Thyroid gland (tissue), 4 donors: Measurements from ENCODE around the gene CREBRF. TPM values are rescaled to one million over a fixed set of nuclear protein-coding genes. Genes with fewer than 3 reads are reported as not detected.

ENCODE experiments used
- DNase-seq, 2 donors: peaks; one replicate each; pipeline ENCODE4 v3.0.0-alpha.2; 2019
- H3K27ac ChIP-seq, 3 donors: fragments of 200-600 bp; sonication (generic); 1 replicate in 2 of 3; 2 replicates in 1 of 3; pipeline ENCODE4 v1.5.1; 2016 to 2019; ENCODE audit warnings: mild to moderate bottlenecking in 1 of 3, moderate library complexity in 1 of 3
- H3K27me3 ChIP-seq: fragments of 200-600 bp; sonication (generic); one replicate; pipeline ENCODE4 v1.5.1; 2019
- H3K36me3 ChIP-seq, 2 donors: fragments of 200-600 bp; sonication (generic); one replicate each; pipeline ENCODE4 v1.5.1; 2016 to 2019
- H3K4me1 ChIP-seq, 2 donors: fragments of 200-600 bp; sonication (generic); one replicate each; pipeline ENCODE4 v1.5.1; 2017 to 2019
- H3K4me3 ChIP-seq, 3 donors: fragments of 200-600 bp; sonication (generic); replicated peaks in 1 of 3; 1 replicate in 2 of 3; 2 replicates in 1 of 3; pipeline ENCODE4 v1.5.1; 2016; ENCODE audit warnings: mild to moderate bottlenecking in 1 of 3
- H3K9me3 ChIP-seq: fragments of 200-600 bp; sonication (generic); one replicate; pipeline ENCODE4 v1.5.1; 2017
- POLR2A ChIP-seq, 2 donors: fragments of 450-650 bp; IDR thresholded peaks; one replicate each; pipeline ENCODE4 v1.6.1; 2017; ENCODE audit warnings: antibody characterized with exemption in 2 of 2, mild to moderate bottlenecking in 2 of 2, moderate library complexity in 1 of 2
- WGBS, 2 donors: methylation state at CpG; one replicate each; pipeline ENCODE4 v1.1.5; 2017; 5-methylcytosine and 5-hydroxymethylcytosine counted together
- intact Hi-C: fragments of 100-400 bp; cut with DNase I; formaldehyde crosslinking; loops from one replicate; pipeline ENCODE4 v1.15.1; 2023
- total RNA-seq, 4 donors: library from RNA; depleted of rRNA; stranded (reverse); fragments of >200 nt; gene quantifications; one replicate each; pipeline ENCODE4 v1.2.3, GENCODE V29; 2016
- TF ChIP-seq, protein P1 (sequence below), 6 experiments: fragments of 200-600 bp in 3 of 6; fragments of 450-650 bp in 3 of 6; sonication (generic) in 3 of 6; IDR thresholded peaks; one replicate each; pipeline ENCODE4 v1.5.1; 2016 to 2019; ENCODE audit warnings: antibody characterized with exemption in 6 of 6, mild to moderate bottlenecking in 2 of 6, inconsistent platforms in 1 of 6, moderate library complexity in 1 of 6

Gene CREBRF
- total RNA-seq, 4 donors from 2014 or later, result 47.7 to 125 (median 77.3) TPM

DNA sequence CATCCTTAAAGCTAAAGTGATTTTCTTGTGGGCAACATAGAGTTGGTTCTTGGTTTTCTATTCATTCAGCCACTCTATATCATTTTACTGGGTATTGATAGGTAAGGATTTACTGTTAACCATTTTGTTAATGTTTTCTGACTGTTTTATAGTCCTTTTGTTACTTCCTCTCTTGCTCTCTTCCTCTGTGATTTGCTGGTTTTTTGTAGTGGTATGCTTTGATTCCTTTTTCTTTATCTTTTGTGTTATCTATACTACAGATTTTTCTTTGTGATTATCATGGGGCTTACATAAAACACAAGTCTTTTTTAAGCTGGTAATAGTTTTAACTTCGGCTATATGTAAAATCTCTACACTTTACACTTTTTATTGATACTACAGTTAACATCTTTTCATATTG, 43.3 kb downstream of the CREBRF start:
- Histone ChIP-seq H3K27me3 (no peaks in the 10 kb centered on the region), H3K4me3 (no peak overlapping the region), H3K9me3 (no peaks in the 10 kb centered on the region), H3K27ac (no peak overlapping the region), H3K4me1 (peaks cover 9 to 25% of the 10 kb centered on the region in 2 donors), H3K36me3 (peaks cover 0 to 10% of the 10 kb centered on the region in 2 donors)
- TF ChIP-seq, protein P1, sequence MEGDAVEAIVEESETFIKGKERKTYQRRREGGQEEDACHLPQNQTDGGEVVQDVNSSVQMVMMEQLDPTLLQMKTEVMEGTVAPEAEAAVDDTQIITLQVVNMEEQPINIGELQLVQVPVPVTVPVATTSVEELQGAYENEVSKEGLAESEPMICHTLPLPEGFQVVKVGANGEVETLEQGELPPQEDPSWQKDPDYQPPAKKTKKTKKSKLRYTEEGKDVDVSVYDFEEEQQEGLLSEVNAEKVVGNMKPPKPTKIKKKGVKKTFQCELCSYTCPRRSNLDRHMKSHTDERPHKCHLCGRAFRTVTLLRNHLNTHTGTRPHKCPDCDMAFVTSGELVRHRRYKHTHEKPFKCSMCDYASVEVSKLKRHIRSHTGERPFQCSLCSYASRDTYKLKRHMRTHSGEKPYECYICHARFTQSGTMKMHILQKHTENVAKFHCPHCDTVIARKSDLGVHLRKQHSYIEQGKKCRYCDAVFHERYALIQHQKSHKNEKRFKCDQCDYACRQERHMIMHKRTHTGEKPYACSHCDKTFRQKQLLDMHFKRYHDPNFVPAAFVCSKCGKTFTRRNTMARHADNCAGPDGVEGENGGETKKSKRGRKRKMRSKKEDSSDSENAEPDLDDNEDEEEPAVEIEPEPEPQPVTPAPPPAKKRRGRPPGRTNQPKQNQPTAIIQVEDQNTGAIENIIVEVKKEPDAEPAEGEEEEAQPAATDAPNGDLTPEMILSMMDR (IDR thresholded peaks at IDR 0.05), result no peak
- no peak for TF ChIP-seq POLR2A (IDR thresholded peaks at IDR 0.05)
- DNase-seq, result no peak
- intact Hi-C loops, result no loop called here
- 93 to 95% methylated on average over 1 of the region's 1 CpG for WGBS, 2 donors

DNA sequence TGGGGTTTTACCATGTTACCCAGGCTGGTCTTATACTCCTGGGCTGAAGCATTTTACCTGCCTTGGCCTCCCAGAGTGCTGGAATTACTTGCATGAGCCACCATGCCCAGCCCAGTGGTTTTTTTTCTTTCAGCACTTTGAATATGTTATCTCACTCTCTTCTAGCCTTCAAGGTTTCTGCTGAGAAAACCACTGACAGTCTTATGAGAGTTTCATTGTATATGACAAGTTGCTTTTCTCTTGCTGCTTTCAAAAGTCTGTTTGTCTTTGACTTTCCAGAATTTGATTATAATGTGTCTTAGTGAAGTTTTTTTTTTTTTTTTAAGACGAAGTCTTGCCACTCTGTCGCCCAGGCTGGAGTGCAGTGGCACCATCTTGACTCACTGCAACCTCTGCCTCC, 45.1 kb downstream of the CREBRF start:
- TF ChIP-seq POLR2A (IDR thresholded peaks at IDR 0.05), result no peak
- TF ChIP-seq, protein P1 (IDR thresholded peaks at IDR 0.05), result no peak
- Histone ChIP-seq H3K27me3 (no peaks in the 10 kb centered on the region), H3K4me1 (peaks cover 5 to 20% of the 10 kb centered on the region in 2 donors), H3K9me3 (no peaks in the 10 kb centered on the region), H3K4me3 (no peak overlapping the region), H3K36me3 (peaks cover 0 to 10% of the 10 kb centered on the region in 2 donors), H3K27ac (no peak overlapping the region)
- intact Hi-C loops, result no loop called here
- WGBS, 2 donors, result 96 to 97% methylated on average over 2 of the region's 2 CpGs
- no peak for DNase-seq

DNA sequence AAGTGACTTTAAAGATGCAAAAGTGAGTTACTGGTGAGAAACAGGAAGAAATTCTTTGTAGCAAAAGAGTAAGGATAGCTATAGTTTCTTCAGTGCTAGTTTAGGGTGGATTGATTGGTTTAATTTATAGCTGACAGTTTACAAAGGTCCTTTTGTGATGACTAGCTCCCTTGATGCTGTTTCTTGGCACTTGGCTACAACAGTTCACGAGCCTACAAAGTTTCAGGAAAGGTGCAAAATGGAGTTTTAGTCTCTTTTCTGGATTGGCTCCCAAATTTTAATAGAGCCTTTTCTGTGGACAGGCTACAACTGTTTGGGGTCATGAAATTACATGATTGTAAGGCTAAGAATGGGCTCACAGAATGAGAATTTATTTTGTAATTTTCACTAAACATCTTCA, 47.3 kb downstream of the CREBRF start:
- no peak for DNase-seq
- TF ChIP-seq, protein P1 (IDR thresholded peaks at IDR 0.05), result no peak
- no peak for TF ChIP-seq POLR2A (IDR thresholded peaks at IDR 0.05)
- WGBS, 2 donors, result 66 to 96% methylated on average over 1 of the region's 1 CpG
- Histone ChIP-seq H3K27me3 (no peaks in the 10 kb centered on the region), H3K4me3 (no peak overlapping the region), H3K4me1 (peaks cover 5 to 11% of the 10 kb centered on the region in 2 donors), H3K36me3 (peaks cover 0 to 10% of the 10 kb centered on the region in 2 donors), H3K27ac (no peak overlapping the region), H3K9me3 (no peaks in the 10 kb centered on the region)
- intact Hi-C loops, result no loop called here

DNA sequence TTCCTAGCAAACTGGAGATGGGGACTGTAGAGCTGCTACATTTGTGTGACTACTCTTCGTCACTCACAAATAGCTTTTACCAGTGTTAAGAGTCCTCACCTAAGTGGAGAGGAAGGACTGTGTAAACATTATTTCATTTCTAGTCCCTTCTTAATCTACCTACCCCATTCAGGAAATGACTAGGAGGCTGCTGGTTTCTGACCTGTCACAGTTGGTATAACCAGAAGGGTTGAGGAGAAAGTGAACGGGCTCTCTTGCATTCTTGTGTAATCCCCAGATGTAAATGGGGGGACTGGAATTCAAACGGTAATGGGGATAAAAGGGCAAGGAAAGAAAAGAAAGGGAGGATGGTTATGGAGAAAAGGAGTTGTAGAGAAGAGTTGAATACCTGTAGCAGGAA, 52.8 kb downstream of the CREBRF start:
- peak; percentile 4 to 17 for DNase-seq
- H3K36me3 ChIP-seq, result peaks cover 13 to 30% of the 10 kb centered on the region in 2 donors
- TF ChIP-seq, protein P1 (IDR thresholded peaks at IDR 0.05), result no peak
- TF ChIP-seq POLR2A (IDR thresholded peaks at IDR 0.05), result peak in 1 of 2 donors; percentile 13
- no peaks in the 10 kb centered on the region for H3K27me3 ChIP-seq
- intact Hi-C loops, result no loop called here
- 18 to 30% methylated on average over 3 of the region's 3 CpGs for WGBS, 2 donors
- no peak overlapping the region for H3K4me3 ChIP-seq
- no peaks in the 10 kb centered on the region for H3K9me3 ChIP-seq
- peak overlapping the region in 2 of 3 donors; percentile 4 to 72 for H3K27ac ChIP-seq
- peaks cover 10% of the 10 kb centered on the region in 2 donors for H3K4me1 ChIP-seq

DNA sequence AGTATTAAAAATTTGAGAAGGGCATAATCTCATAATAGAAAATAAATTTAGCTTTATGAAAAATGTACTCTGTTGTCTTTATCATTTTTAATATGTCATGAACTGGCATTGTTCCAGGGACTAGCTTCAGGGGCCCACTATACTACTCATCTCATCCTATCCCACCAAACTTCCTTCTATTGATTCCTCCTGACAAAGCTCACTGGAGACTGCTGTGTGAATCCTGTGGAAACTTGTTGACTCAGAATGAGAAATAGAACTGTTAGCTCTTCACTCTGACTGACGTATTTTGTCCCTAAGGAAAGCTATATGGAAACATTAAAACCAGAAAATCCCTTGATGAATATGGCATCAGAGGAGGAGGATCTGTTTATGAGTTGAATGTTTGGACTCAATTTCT, 58.4 kb downstream of the CREBRF start:
- Histone ChIP-seq H3K36me3 (peaks cover 13 to 24% of the 10 kb centered on the region in 2 donors), H3K4me3 (no peak overlapping the region), H3K4me1 (no peaks in the 10 kb centered on the region), H3K27me3 (no peaks in the 10 kb centered on the region), H3K27ac (no peak overlapping the region), H3K9me3 (no peaks in the 10 kb centered on the region)
- intact Hi-C loops, result no loop called here
- 91 to 97% methylated on average over 1 of the region's 1 CpG for WGBS, 2 donors
- DNase-seq, result no peak
- TF ChIP-seq POLR2A (IDR thresholded peaks at IDR 0.05), result no peak
- TF ChIP-seq, protein P1 (IDR thresholded peaks at IDR 0.05), result no peak
